GM23248 (cell line): ENCODE data around the gene UBFD1.

Source experiments
- EZH2 ChIP-seq: fragments of 200-600 bp; sonication (generic); IDR thresholded peaks from 2 replicates; pipeline ENCODE4 v1.6.1; 2018; ENCODE audit warnings: antibody characterized with exemption, mild to moderate bottlenecking; ENCODE audit not compliant: insufficient read depth, poor library complexity, severe bottlenecking
- EZH2phosphoT487 ChIP-seq: fragments of 200-600 bp; sonication (generic); IDR thresholded peaks from 2 replicates; pipeline ENCODE4 v1.6.1; 2018; ENCODE audit warnings: antibody characterized with exemption, moderate library complexity, mild to moderate bottlenecking, low read depth; ENCODE audit not compliant: insufficient read depth

GRCh38 chr16:23577493-23577892 lies 20.0 kb downstream of the UBFD1 start:
- no peak for TF ChIP-seq EZH2
- TF ChIP-seq EZH2phosphoT487: no peak
